Measurements from ENCODE around the gene SETD7. TPM values are rescaled to one million over a fixed set of nuclear protein-coding genes. Genes with fewer than 3 reads are reported as not detected.

SETD7 gene
- total and polyA plus RNA-seq, 2 of the 8 experiments (the other 6 are each of a cell fraction or from before 2014, with no cell fraction given) = 1.5 to 4.6 TPM

- Histone ChIP-seq H3K4me1 (replicated peaks in 1 of 4; ENCODE audit: control insufficient read depth in 3 of 4, insufficient read depth in 4 of 4, low read length in 3 of 4) (no peaks in the 10 kb centered on the region), H2BK15ac (ENCODE audit: low read length) (no peak overlapping the region), H3K79me1 (ENCODE audit: low read depth, low read length) (no peaks in the 10 kb centered on the region), H2BK5ac (ENCODE audit: low read depth, low read length) (no peak overlapping the region), H2AK5ac (ENCODE audit: low read depth, low read length) (no peak overlapping the region), H3K23ac (ENCODE audit: insufficient read length) (no peak overlapping the region), H3K4me3 (ENCODE audit: extremely low read depth in 1 of 4, insufficient read depth in 2 of 4, low read depth in 3 of 4, low read length in 4 of 4) (no peak overlapping the region), H3K18ac (ENCODE audit: extremely low read depth, low read length) (no peak overlapping the region), H3K36me3 (ENCODE audit: control insufficient read depth in 2 of 4, insufficient read depth in 4 of 4, low read length in 3 of 4) (no peaks in the 10 kb centered on the region), H3K56ac (replicated peaks; ENCODE audit: insufficient read length, low read depth, low read length) (no peak overlapping the region), H3K9ac (replicated peaks in 1 of 4; ENCODE audit: extremely low read depth in 1 of 4, low read depth in 3 of 4, low read length in 3 of 4) (no peak overlapping the region), H3K27me3 (replicated peaks in 1 of 4; ENCODE audit: control insufficient read depth in 3 of 4, extremely low read depth in 1 of 4, insufficient read depth in 3 of 4, low read length in 3 of 4) (no peaks in the 10 kb centered on the region), H2AFZ (ENCODE audit: low read length) (no peak overlapping the region), H2BK12ac (ENCODE audit: low read depth, low read length) (no peak overlapping the region), H3K4ac (replicated peaks; ENCODE audit: insufficient read length, low read depth, low read length) (no peak overlapping the region), H2BK20ac (ENCODE audit: low read length) (no peak overlapping the region), H3K14ac (ENCODE audit: insufficient read length) (no peak overlapping the region), H3K79me2 (ENCODE audit: control insufficient read depth in 1 of 2, insufficient read depth in 2 of 2, low read length in 2 of 2) (no peaks in the 10 kb centered on the region), H4K8ac (ENCODE audit: extremely low read depth, insufficient read depth, low read length) (no peak overlapping the region), H2BK120ac (replicated peaks; ENCODE audit: low read depth, low read length) (no peak overlapping the region), H4K5ac (ENCODE audit: insufficient read length, low read depth, low read length) (no peak overlapping the region), H3K27ac (ENCODE audit: low read depth, low read length) (no peak overlapping the region), H3K4me2 (ENCODE audit: insufficient read depth in 1 of 2, low read depth in 2 of 2, low read length in 2 of 2) (no peak overlapping the region), H4K91ac (replicated peaks; ENCODE audit: insufficient read length, low read length) (no peak overlapping the region), H3K23me2 (ENCODE audit: low read depth, low read length) (no peaks in the 10 kb centered on the region), H4K20me1 (replicated peaks in 1 of 2; ENCODE audit: control insufficient read depth in 1 of 2, insufficient read depth in 2 of 2, low read length in 2 of 2) (peaks cover 0 to 2% of the 10 kb centered on the region in 2 experiments), H3K9me3 (ENCODE audit: insufficient read depth in 2 of 2, low read depth in 1 of 2, low read length in 1 of 2) (no peaks in the 10 kb centered on the region)
- ChIA-PET POLR2A (ENCODE audit: partially characterized antibody) (no interaction called here), CTCF (ENCODE audit: partially characterized antibody) (interaction anchor here (0.7 to 6.4 kb wide), 6 partner anchors 10 to 120 kb away, joined by 3 to 40 read pairs (median 4); no protein-coding TSS in a partner anchor)
- 92% methylated on average over 8 of the region's 8 CpGs; no CpG with 5 or more reads in 1 of the 2 experiments for WGBS, 2 experiments (ENCODE audit: extremely low coverage in 1 of 2, insufficient coverage in 1 of 2, insufficient read length in 1 of 2, insufficient replicate concordance in 2 of 2, low coverage in 1 of 2, low lambda C conversion rate in 2 of 2, missing lambda C conversion rate in 1 of 2)
- FAIRE-seq (no peak), DNase-seq (ENCODE audit: low read depth in 1 of 2, low spot score in 2 of 2) (no peak)
- TF ChIP-seq SAP30 (IDR thresholded peaks at IDR 0.05; ENCODE audit: insufficient read depth, insufficient replicate concordance, low read length) (no peak), ZNF274 (IDR thresholded peaks at IDR 0.05; ENCODE audit: borderline replicate concordance, extremely low read depth, low read length) (no peak), NANOG (IDR thresholded peaks at IDR 0.05; ENCODE audit: insufficient read depth, low read depth, low read length, poor library complexity, severe bottlenecking) (no peak), HDAC2 (IDR thresholded peaks at IDR 0.05; ENCODE audit: borderline replicate concordance in 1 of 2, low read depth in 2 of 2, low read length in 2 of 2) (no peak), USF2 (IDR thresholded peaks at IDR 0.05; ENCODE audit: low read length) (no peak), RAD21 (IDR thresholded peaks at IDR 0.05 in 1 of 2, conservative IDR thresholded peaks at IDR 0.05 in 1 of 2; ENCODE audit: low read depth in 2 of 2, low read length in 2 of 2) (no peak), EZH2 (IDR thresholded peaks at IDR 0.05; ENCODE audit: low read depth, low read length, severe bottlenecking) (no peak), GTF2F1 (IDR thresholded peaks at IDR 0.05; ENCODE audit: borderline replicate concordance, low read depth, low read length) (no peak), TCF12 (IDR thresholded peaks at IDR 0.05; ENCODE audit: low read depth, low read length) (no peak), CHD2 (IDR thresholded peaks at IDR 0.05; ENCODE audit: low read length) (no peak)
Measured at GRCh38 chr4:139532947-139533346, 23.1 kb downstream of the SETD7 start.

Data from H1 (cell line).